PC-3 (cell line): ENCODE data around the gene HCN1.

Source experiments
- EZH2 ChIP-seq: fragments of 300-600 bp; sonication (generic); IDR thresholded peaks from one replicate; pipeline ENCODE4 v1.6.1; 2017; ENCODE audit warnings: antibody characterized with exemption, mild to moderate bottlenecking, low read length; ENCODE audit not compliant: unreplicated experiment
- TF ChIP-seq, protein P1 (sequence below): fragments of 300-600 bp; sonication (generic); conservative IDR thresholded peaks from 2 replicates; pipeline ENCODE4 v1.5.1; 2017; ENCODE audit warnings: antibody characterized with exemption, low read depth, mild to moderate bottlenecking, low read length

DNA sequence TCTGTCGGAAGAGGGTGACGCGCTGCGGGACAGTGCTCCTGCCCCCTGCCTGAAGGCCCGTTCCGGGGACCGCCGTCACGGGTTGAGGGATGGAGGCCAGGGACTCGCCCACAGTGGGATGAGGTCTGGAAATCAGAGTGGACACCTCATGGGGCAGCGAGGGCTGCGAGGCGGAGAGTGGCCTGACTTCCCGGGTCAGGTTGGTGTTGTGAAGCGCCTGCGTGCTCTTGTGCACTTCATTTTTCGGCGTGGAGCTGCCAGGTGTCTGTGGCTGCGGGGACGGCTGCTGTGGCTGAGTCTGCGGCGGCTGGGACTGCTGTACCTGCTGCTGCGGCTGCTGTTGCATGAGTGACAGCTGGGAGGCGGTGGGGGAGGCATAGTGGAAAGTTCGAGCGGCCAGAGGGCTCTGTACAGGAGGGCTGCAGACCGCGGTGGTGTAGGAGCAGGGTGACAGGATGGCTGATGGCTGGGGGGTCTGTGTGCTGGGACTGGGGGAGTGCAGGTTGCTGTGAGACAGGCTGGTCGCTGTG, 434.1 kb downstream of the HCN1 start:
- TF ChIP-seq, protein P1, sequence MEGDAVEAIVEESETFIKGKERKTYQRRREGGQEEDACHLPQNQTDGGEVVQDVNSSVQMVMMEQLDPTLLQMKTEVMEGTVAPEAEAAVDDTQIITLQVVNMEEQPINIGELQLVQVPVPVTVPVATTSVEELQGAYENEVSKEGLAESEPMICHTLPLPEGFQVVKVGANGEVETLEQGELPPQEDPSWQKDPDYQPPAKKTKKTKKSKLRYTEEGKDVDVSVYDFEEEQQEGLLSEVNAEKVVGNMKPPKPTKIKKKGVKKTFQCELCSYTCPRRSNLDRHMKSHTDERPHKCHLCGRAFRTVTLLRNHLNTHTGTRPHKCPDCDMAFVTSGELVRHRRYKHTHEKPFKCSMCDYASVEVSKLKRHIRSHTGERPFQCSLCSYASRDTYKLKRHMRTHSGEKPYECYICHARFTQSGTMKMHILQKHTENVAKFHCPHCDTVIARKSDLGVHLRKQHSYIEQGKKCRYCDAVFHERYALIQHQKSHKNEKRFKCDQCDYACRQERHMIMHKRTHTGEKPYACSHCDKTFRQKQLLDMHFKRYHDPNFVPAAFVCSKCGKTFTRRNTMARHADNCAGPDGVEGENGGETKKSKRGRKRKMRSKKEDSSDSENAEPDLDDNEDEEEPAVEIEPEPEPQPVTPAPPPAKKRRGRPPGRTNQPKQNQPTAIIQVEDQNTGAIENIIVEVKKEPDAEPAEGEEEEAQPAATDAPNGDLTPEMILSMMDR: no peak
- no peak for TF ChIP-seq EZH2
